OCI-LY7 (cell line): Measurements from ENCODE around the gene PIGN.

Source experiments
- CTCF ChIP-seq: fragments of 200-600 bp; sonication (generic); conservative IDR thresholded peaks from 2 replicates; pipeline ENCODE4 v1.5.1; 2014; ENCODE audit warnings: mild to moderate bottlenecking, antibody characterized with exemption, low read length, moderate library complexity, mixed read lengths
- EZH2phosphoT487 ChIP-seq: fragments of 200-600 bp; sonication (generic); IDR thresholded peaks from 2 replicates; pipeline ENCODE4 v1.6.1; 2018; ENCODE audit warnings: low read depth, borderline replicate concordance, mild to moderate bottlenecking, mixed run types, antibody characterized with exemption, low read length, moderate library complexity, mixed read lengths

- no peak for TF ChIP-seq CTCF
- TF ChIP-seq EZH2phosphoT487 = no peak
Measured at GRCh38 chr18:62018759-62019041, 168.2 kb downstream of the PIGN start.
